H1 (cell line): Measurements from ENCODE around the gene PSMD5. TPM values are rescaled to one million over a fixed set of nuclear protein-coding genes. Genes with fewer than 3 reads are reported as not detected.

ENCODE experiments used
- CTCF ChIA-PET: fragments of 300-600 bp; sonication (Branson Sonifier 250); formaldehyde crosslinking; loops from one replicate; lab custom pipeline; 2021; ENCODE audit not compliant: partially characterized antibody; lab: Charles Lee
- POLR2A ChIA-PET: fragments of 300-600 bp; sonication (Branson Sonifier 250); formaldehyde crosslinking; loops from one replicate; lab custom pipeline; 2021; ENCODE audit warnings: inconsistent platforms; ENCODE audit not compliant: partially characterized antibody; lab: Charles Lee
- DNase-seq, 2 experiments: peaks; one replicate each; pipeline versions ENCODE4 v3.0.0 to v3.0.0-alpha.2; 2010 to 2022; ENCODE audit warnings: low spot score in 2 of 2, low read depth in 1 of 2, mixed read lengths in 1 of 2
- FAIRE-seq: peaks from 2 replicates; lab custom pipeline; 2011; peaks lifted over from hg19 to GRCh38; lab: Jason Lieb, UNC
- H2AFZ ChIP-seq: 2 replicates; pipeline ENCODE4 v1.8.1; 2012; ENCODE audit warnings: low read length, inconsistent platforms
- H2AK5ac ChIP-seq: 2 replicates; pipeline ENCODE4 v1.6.1; 2013; ENCODE audit warnings: low read depth, low read length
- H2BK120ac ChIP-seq: replicated peaks from 2 replicates; pipeline ENCODE3; 2013; ENCODE audit warnings: low read depth, low read length, inconsistent platforms
- H2BK12ac ChIP-seq: 2 replicates; pipeline ENCODE4 v1.6.1; 2013; ENCODE audit warnings: low read depth, low read length
- H2BK15ac ChIP-seq: 2 replicates; pipeline ENCODE4 v1.6.1; 2013; ENCODE audit warnings: low read length
- H2BK20ac ChIP-seq: 2 replicates; pipeline ENCODE4 v1.6.1; 2013; ENCODE audit warnings: low read length
- H2BK5ac ChIP-seq: 2 replicates; pipeline ENCODE4 v1.6.1; 2013; ENCODE audit warnings: low read depth, low read length
- H3K14ac ChIP-seq: 2 replicates; pipeline ENCODE4 v1.6.1; 2013; ENCODE audit warnings: inconsistent platforms; ENCODE audit not compliant: insufficient read length
- H3K18ac ChIP-seq: 2 replicates; pipeline ENCODE4 v1.6.1; 2013; ENCODE audit warnings: low read length; ENCODE audit errors: extremely low read depth
- H3K23ac ChIP-seq: 2 replicates; pipeline ENCODE4 v1.6.1; 2013; ENCODE audit warnings: inconsistent platforms; ENCODE audit not compliant: insufficient read length
- H3K23me2 ChIP-seq: 2 replicates; pipeline ENCODE4 v1.6.1; 2013; ENCODE audit warnings: low read depth, low read length
- H3K27ac ChIP-seq: 2 replicates; pipeline ENCODE4 v1.6.1; 2011; ENCODE audit warnings: low read depth, low read length, inconsistent platforms
- H3K27me3 ChIP-seq, 4 experiments: replicated peaks in 1 of 4; 1 replicate in 1 of 4; 2 replicates in 3 of 4; pipeline versions ENCODE4 v1.6.1 to v1.8.1; 2011 to 2013; ENCODE audit warnings: low read length in 3 of 4, mild to moderate bottlenecking in 3 of 4, inconsistent platforms in 2 of 4, mixed read lengths in 2 of 4, moderate library complexity in 1 of 4; ENCODE audit not compliant: control insufficient read depth in 3 of 4, insufficient read depth in 3 of 4; ENCODE audit errors: extremely low read depth in 1 of 4
- H3K36me3 ChIP-seq, 4 experiments: 2 replicates each; pipeline versions ENCODE4 v1.6.1 to v1.8.1; 2011 to 2013; ENCODE audit warnings: mild to moderate bottlenecking in 4 of 4, low read length in 3 of 4, moderate library complexity in 2 of 4, control low read depth in 1 of 4, inconsistent platforms in 1 of 4; ENCODE audit not compliant: insufficient read depth in 4 of 4, control insufficient read depth in 2 of 4
- H3K4ac ChIP-seq: replicated peaks from 2 replicates; pipeline ENCODE3; 2013; ENCODE audit warnings: low read length, low read depth, mixed read lengths, inconsistent platforms; ENCODE audit not compliant: insufficient read length
- H3K4me1 ChIP-seq, 4 experiments: replicated peaks in 1 of 4; 1 replicate in 1 of 4; 2 replicates in 3 of 4; pipeline versions ENCODE4 v1.6.1 to v1.8.1; 2011 to 2013; ENCODE audit warnings: low read length in 3 of 4, inconsistent platforms in 2 of 4, mixed read lengths in 1 of 4; ENCODE audit not compliant: insufficient read depth in 4 of 4, control insufficient read depth in 3 of 4
- H3K4me2 ChIP-seq, 2 experiments: 2 replicates each; pipeline versions ENCODE4 v1.6.1 to v1.8.1; 2011 to 2013; ENCODE audit warnings: low read depth in 2 of 2, low read length in 2 of 2, control low read depth in 1 of 2, inconsistent platforms in 1 of 2, mild to moderate bottlenecking in 1 of 2; ENCODE audit not compliant: insufficient read depth in 1 of 2
- H3K4me3 ChIP-seq, 4 experiments: fragments of 200-600, 300-600 bp in 1 of 4; sonication (generic), shearing (Covaris generic), sonication (Bioruptor Twin) in 1 of 4; 2 replicates each; pipeline versions ENCODE4 v1.5.1 to v1.8.1; 2011 to 2016; ENCODE audit warnings: low read length in 4 of 4, low read depth in 3 of 4, control low read depth in 2 of 4, inconsistent platforms in 2 of 4, mild to moderate bottlenecking in 2 of 4, mixed read lengths in 1 of 4, moderate library complexity in 1 of 4; ENCODE audit not compliant: insufficient read depth in 2 of 4; ENCODE audit errors: extremely low read depth in 1 of 4
- H3K56ac ChIP-seq: replicated peaks from 2 replicates; pipeline ENCODE3; 2013; ENCODE audit warnings: low read depth, mild to moderate bottlenecking, mixed read lengths, low read length, inconsistent platforms; ENCODE audit not compliant: insufficient read length
- H3K79me1 ChIP-seq: 2 replicates; pipeline ENCODE4 v1.6.1; 2013; ENCODE audit warnings: low read depth, low read length, control low read depth
- H3K79me2 ChIP-seq, 2 experiments: 2 replicates each; pipeline versions ENCODE4 v1.6.1 to v1.8.1; 2012 to 2013; ENCODE audit warnings: low read length in 2 of 2, mild to moderate bottlenecking in 2 of 2, inconsistent platforms in 1 of 2; ENCODE audit not compliant: insufficient read depth in 2 of 2, control insufficient read depth in 1 of 2
- H3K9ac ChIP-seq, 4 experiments: replicated peaks in 1 of 4; 1 replicate in 1 of 4; 2 replicates in 3 of 4; pipeline versions ENCODE4 v1.6.1 to v1.8.1; 2011 to 2013; ENCODE audit warnings: low read depth in 3 of 4, low read length in 3 of 4, control low read depth in 2 of 4, mild to moderate bottlenecking in 2 of 4, moderate library complexity in 2 of 4, inconsistent platforms in 1 of 4; ENCODE audit errors: extremely low read depth in 1 of 4
- H3K9me3 ChIP-seq, 2 experiments: 2 replicates each; pipeline versions ENCODE4 v1.6.1 to v1.8.1; 2012 to 2013; ENCODE audit warnings: mild to moderate bottlenecking in 2 of 2, moderate library complexity in 2 of 2, control low read depth in 1 of 2, inconsistent platforms in 1 of 2, low read depth in 1 of 2, low read length in 1 of 2, mixed read lengths in 1 of 2; ENCODE audit not compliant: insufficient read depth in 2 of 2
- H4K20me1 ChIP-seq, 2 experiments: replicated peaks in 1 of 2; 2 replicates each; pipeline versions ENCODE3 to v1.8.1; 2011 to 2013; ENCODE audit warnings: inconsistent platforms in 2 of 2, low read length in 2 of 2, mild to moderate bottlenecking in 1 of 2; ENCODE audit not compliant: insufficient read depth in 2 of 2, control insufficient read depth in 1 of 2
- H4K5ac ChIP-seq: 2 replicates; pipeline ENCODE4 v1.6.1; 2013; ENCODE audit warnings: low read length, low read depth, mixed read lengths, inconsistent platforms; ENCODE audit not compliant: insufficient read length
- H4K8ac ChIP-seq: 2 replicates; pipeline ENCODE4 v1.8.0; 2013; ENCODE audit warnings: mild to moderate bottlenecking, moderate library complexity, low read length, inconsistent platforms; ENCODE audit not compliant: insufficient read depth; ENCODE audit errors: extremely low read depth
- H4K91ac ChIP-seq: replicated peaks from 2 replicates; pipeline ENCODE3; 2013; ENCODE audit warnings: low read length, mixed read lengths, inconsistent platforms; ENCODE audit not compliant: insufficient read length
- CHD2 ChIP-seq: IDR thresholded peaks from 2 replicates; pipeline ENCODE4 v1.6.1; 2012; ENCODE audit warnings: low read length, improper control_type of control experiment
- CTCF ChIP-seq, 3 experiments: IDR thresholded peaks; 1 replicate in 2 of 3; 2 replicates in 1 of 3; pipeline versions ENCODE4 v1.5.1 to v1.6.1; 2011; ENCODE audit warnings: low read length in 3 of 3, mild to moderate bottlenecking in 3 of 3, inconsistent platforms in 2 of 3, low read depth in 1 of 3, moderate library complexity in 1 of 3; ENCODE audit not compliant: insufficient read depth in 1 of 3; ENCODE audit errors: control extremely low read depth in 1 of 3
- MAFK ChIP-seq: IDR thresholded peaks from 2 replicates; pipeline ENCODE4 v1.6.1; 2012; ENCODE audit warnings: low read depth, mild to moderate bottlenecking, improper control_type of control experiment, low read length
- RNF2 ChIP-seq: fragments of 200-900, 300-1000 bp; sonication (generic); IDR thresholded peaks from 2 replicates; pipeline ENCODE4 v1.7.1; 2016; ENCODE audit warnings: borderline replicate concordance, low read depth, mild to moderate bottlenecking, antibody characterized with exemption, low read length; ENCODE audit not compliant: poor library complexity, severe bottlenecking; ENCODE audit errors: missing control alignments
- RXRA ChIP-seq: IDR thresholded peaks from 2 replicates; pipeline ENCODE4 v1.6.1; 2011; ENCODE audit warnings: low read depth, mild to moderate bottlenecking, low read length, moderate library complexity; ENCODE audit not compliant: insufficient read depth
- SIRT6 ChIP-seq: IDR thresholded peaks from one replicate; pipeline ENCODE4 v1.7.1; 2012; ENCODE audit warnings: low read length, inconsistent platforms
- SP4 ChIP-seq: IDR thresholded peaks from 2 replicates; pipeline ENCODE4 v1.6.1; 2012; ENCODE audit warnings: low read length, inconsistent platforms
- TBP ChIP-seq: IDR thresholded peaks from 2 replicates; pipeline ENCODE4 v1.6.1; 2011; ENCODE audit warnings: low read depth, low read length, improper control_type of control experiment
- TCF12 ChIP-seq: IDR thresholded peaks from 2 replicates; pipeline ENCODE4 v1.6.1; 2011; ENCODE audit warnings: low read depth, mild to moderate bottlenecking, low read length
- ZNF274 ChIP-seq: IDR thresholded peaks from 2 replicates; pipeline ENCODE4 v1.7.0; 2012; ENCODE audit warnings: low read length, borderline replicate concordance; ENCODE audit errors: extremely low read depth
- WGBS, 2 experiments: shearing (Covaris generic) in 1 of 2; methylation state at CpG; one replicate each; pipeline versions ENCODE4 v1.1.6 to v1.1.7; 2013 to 2015; ENCODE audit warnings: low lambda C conversion rate in 2 of 2, mixed read lengths in 2 of 2, inconsistent platforms in 1 of 2, low coverage in 1 of 2, missing lambda C conversion rate in 1 of 2; ENCODE audit not compliant: insufficient replicate concordance in 2 of 2, insufficient coverage in 1 of 2, insufficient read length in 1 of 2; ENCODE audit errors: extremely low coverage in 1 of 2, missing lambda C conversion rate in 1 of 2; 5-methylcytosine and 5-hydroxymethylcytosine counted together
- polyA plus RNA-seq, 7 experiments: library from polyadenylated mRNA; depleted of rRNA in 3 of 7; stranded (reverse) in 5 of 7; unstranded in 2 of 7; fragments of >200 nt in 5 of 7; fragments of 200-250 nt in 2 of 7; gene quantifications; 1 replicate in 5 of 7; 2 replicates in 1 of 7; 4 replicates in 1 of 7; pipeline versions ENCODE4 v1.2.1 to v1.2.3, GENCODE V29; 2011 to 2013; ENCODE audit warnings: missing spikeins in 2 of 7, mixed read lengths in 2 of 7
- total RNA-seq: library from RNA; stranded (reverse); fragmentation: NEBNext Ultra II Directional; extraction: Animal tissue kit (Norgen Biotek cat#: 25700); gene quantifications from 2 replicates; pipeline ENCODE4 v1.2.1, GENCODE V29; 2021

PSMD5 gene
- total and polyA plus RNA-seq, 2 of the 8 experiments (the other 6 are each of a cell fraction or from before 2014, with no cell fraction given), result 19.2 to 30.5 TPM

- no peak overlapping the region for H2BK15ac ChIP-seq
- H3K27me3 ChIP-seq, result no peaks in the 10 kb centered on the region
- H3K4me3 ChIP-seq, result no peak overlapping the region
- H3K18ac ChIP-seq, result no peak overlapping the region
- no peak overlapping the region for H2BK12ac ChIP-seq
- H3K4me1 ChIP-seq, result no peaks in the 10 kb centered on the region
- H3K4me2 ChIP-seq, result no peak overlapping the region
- no peak overlapping the region for H2BK5ac ChIP-seq
- H3K9ac ChIP-seq, result no peak overlapping the region
- no peak overlapping the region for H3K23ac ChIP-seq
- 92% methylated on average over 4 of the region's 4 CpGs; no CpG with 5 or more reads in 1 of the 2 experiments for WGBS, 2 experiments
- H2AK5ac ChIP-seq, result no peak overlapping the region
- no peaks in the 10 kb centered on the region for H3K23me2 ChIP-seq
- H3K9me3 ChIP-seq, result no peaks in the 10 kb centered on the region
- POLR2A ChIA-PET, result interaction anchor here (1.1 to 4.2 kb wide), 3 partner anchors 11 to 18 kb away, joined by 4 to 19 read pairs (median 6); partner anchors contain the start of gene FBXW2
- H3K36me3 ChIP-seq, result peaks cover 6 to 63% (median 30%) of the 10 kb centered on the region in 4 experiments; a peak in 7 of 8 replicates
- H3K56ac ChIP-seq, result no peak overlapping the region
- no peak overlapping the region for H2BK20ac ChIP-seq
- H2AFZ ChIP-seq, result no peak overlapping the region
- no peaks in the 10 kb centered on the region for H3K79me2 ChIP-seq
- CTCF ChIA-PET, result interaction anchor here (0.5 to 2.3 kb wide), 3 partner anchors 13 to 234 kb away, joined by 3 to 8 read pairs (median 4); no protein-coding TSS in a partner anchor
- H3K14ac ChIP-seq, result no peak overlapping the region
- no peak overlapping the region for H4K5ac ChIP-seq
- H4K20me1 ChIP-seq, result no peaks in the 10 kb centered on the region
- H3K79me1 ChIP-seq, result 0 out of 2 replicates have a peak, but pooled peaks cover 3% of the 10 kb centered on the region
- no peak overlapping the region for H4K91ac ChIP-seq
- DNase-seq (no peak), FAIRE-seq (no peak)
- H3K27ac ChIP-seq, result no peak overlapping the region
- no peak overlapping the region for H2BK120ac ChIP-seq
- no peak overlapping the region for H3K4ac ChIP-seq
- no peak overlapping the region for H4K8ac ChIP-seq
- TF ChIP-seq SIRT6 (no peak), RXRA (no peak), TBP (no peak), ZNF274 (no peak), SP4 (no peak), TCF12 (no peak), CTCF (IDR thresholded peaks at IDR 0.05; ENCODE audit: control extremely low read depth in 1 of 3, insufficient read depth in 1 of 3, low read depth in 1 of 3, low read length in 3 of 3) (no peak), CHD2 (no peak), RNF2 (no peak), MAFK (no peak)
Observed at GRCh38 chr9:120774719-120775118, 68.0 kb downstream of the PSMD5 start.
